Hepatocyte (in vitro differentiated cells): ENCODE data around the gene AJUBA. TPM values are rescaled to one million over a fixed set of nuclear protein-coding genes. Genes with fewer than 3 reads are reported as not detected.

Experiments used
- DNase-seq: peaks from one replicate; pipeline ENCODE4 v3.0.0-alpha.2; 2016; ENCODE audit warnings: low spot score
- H2AFZ ChIP-seq: fragments of 200-600 bp; sonication (generic); 2 replicates; pipeline ENCODE4 v1.6.0; 2016; ENCODE audit warnings: antibody characterized with exemption, mild to moderate bottlenecking
- H3K27ac ChIP-seq: fragments of 200-600 bp; sonication (generic); 2 replicates; pipeline ENCODE4 v1.5.1; 2016; ENCODE audit warnings: mild to moderate bottlenecking
- H3K27me3 ChIP-seq: fragments of 200-600 bp; sonication (generic); 2 replicates; pipeline ENCODE4 v1.6.1; 2016
- H3K36me3 ChIP-seq: fragments of 200-600 bp; sonication (generic); replicated peaks from 2 replicates; pipeline ENCODE4 v1.5.1; 2016; ENCODE audit warnings: low read depth; ENCODE audit not compliant: insufficient read depth
- H3K4me1 ChIP-seq: fragments of 200-600 bp; sonication (generic); 2 replicates; pipeline ENCODE4 v1.5.1; 2016; ENCODE audit warnings: mild to moderate bottlenecking, moderate library complexity; ENCODE audit not compliant: insufficient read depth
- H3K4me2 ChIP-seq: fragments of 200-600 bp; sonication (generic); 2 replicates; pipeline ENCODE4 v1.6.0; 2016
- H3K4me3 ChIP-seq: fragments of 200-600 bp; sonication (generic); 2 replicates; pipeline ENCODE4 v1.5.1; 2016; ENCODE audit warnings: mild to moderate bottlenecking
- H3K79me2 ChIP-seq: fragments of 200-600 bp; sonication (generic); 2 replicates; pipeline ENCODE4 v1.6.0; 2017; ENCODE audit warnings: mild to moderate bottlenecking
- H3K9me2 ChIP-seq: fragments of 200-600 bp; sonication (generic); replicated peaks from 2 replicates; pipeline ENCODE4 v1.6.0; 2017; ENCODE audit warnings: mild to moderate bottlenecking; ENCODE audit not compliant: insufficient read depth
- H3K9me3 ChIP-seq: fragments of 200-600 bp; sonication (generic); 2 replicates; pipeline ENCODE4 v1.5.1; 2016; ENCODE audit warnings: low read depth, mild to moderate bottlenecking
- H4K20me1 ChIP-seq: fragments of 200-600 bp; sonication (generic); 2 replicates; pipeline ENCODE4 v1.6.0; 2016; ENCODE audit warnings: mild to moderate bottlenecking; ENCODE audit not compliant: insufficient read depth, poor library complexity, severe bottlenecking
- EZH2 ChIP-seq: fragments of 200-600 bp; sonication (generic); IDR thresholded peaks from 2 replicates; pipeline ENCODE4 v1.6.1; 2016; ENCODE audit warnings: antibody characterized with exemption, mild to moderate bottlenecking, borderline replicate concordance
- EZH2phosphoT487 ChIP-seq: fragments of 200-600 bp; sonication (generic); IDR thresholded peaks from one replicate; pipeline ENCODE4 v1.6.1; 2018; ENCODE audit warnings: antibody characterized with exemption, mild to moderate bottlenecking, low read depth, moderate library complexity; ENCODE audit not compliant: unreplicated experiment, severe bottlenecking
- WGBS: methylation state at CpG from one replicate; pipeline ENCODE4 v1.1.6; 2016; ENCODE audit warnings: low lambda C conversion rate; ENCODE audit errors: missing lambda C conversion rate; 5-methylcytosine and 5-hydroxymethylcytosine counted together
- polyA plus RNA-seq: library from polyadenylated mRNA; unstranded; fragments of >200 nt; fragmentation: Nextera tagmentation; extraction: Ambion mirVana; gene quantifications from 2 replicates; pipeline ENCODE4 v1.2.1, GENCODE V29; 2016
- total RNA-seq: library from RNA; depleted of rRNA; stranded (reverse); fragments of >200 nt; gene quantifications from 2 replicates; pipeline ENCODE4 v1.2.3, GENCODE V29; 2014
- TF ChIP-seq, protein P1 (sequence below): fragments of 200-600 bp; sonication (generic); IDR thresholded peaks from 2 replicates; pipeline ENCODE4 v1.5.1; 2016; ENCODE audit warnings: antibody characterized with exemption, mild to moderate bottlenecking; ENCODE audit not compliant: poor library complexity

Gene AJUBA
- total and polyA plus RNA-seq, 2 experiments from 2014 or later: 43.2 to 80.8 TPM

DNA sequence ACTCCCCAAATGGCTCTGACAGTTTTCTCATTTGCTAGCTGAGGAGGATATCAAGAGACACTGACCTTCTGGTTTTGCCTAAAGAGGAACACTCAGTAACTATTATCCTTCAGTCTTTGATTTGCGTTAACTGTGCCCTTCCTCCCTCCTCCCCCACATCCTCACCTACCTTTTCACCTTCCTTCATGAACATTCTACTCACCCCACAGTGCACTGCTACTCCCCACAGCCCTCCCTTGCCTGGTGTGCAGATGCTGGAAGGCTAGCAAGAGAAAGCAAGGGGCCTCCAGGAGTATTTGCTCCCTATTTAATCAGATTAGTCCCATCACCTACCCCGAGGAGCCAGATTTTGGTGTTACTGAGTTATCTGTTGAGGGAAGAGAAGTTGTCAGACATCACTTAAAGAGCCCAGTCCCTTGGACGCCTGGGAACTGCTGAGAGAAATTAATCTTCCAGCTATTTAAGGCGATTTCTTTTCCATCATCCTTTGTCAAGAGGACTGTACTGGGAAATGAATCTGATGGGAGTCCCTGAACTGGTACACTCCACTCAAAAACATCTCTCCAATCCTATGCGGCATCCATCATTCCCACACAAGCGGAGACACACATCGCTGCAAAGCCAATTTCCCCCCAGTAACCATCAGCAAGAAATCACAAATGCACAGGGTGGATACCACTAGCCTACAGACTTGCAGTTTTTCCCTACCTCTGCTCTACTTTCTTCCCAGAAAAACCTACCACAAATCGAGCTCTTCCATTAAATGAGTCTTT lies 40.9 kb upstream of the AJUBA start:
- Histone ChIP-seq H3K4me2 (no peak overlapping the region), H2AFZ (no peak overlapping the region)
- 86% methylated on average over 8 of the region's 8 CpGs for WGBS

GRCh38 chr14:23021889-23022442 lies 39.6 kb upstream of the AJUBA start:
- Histone ChIP-seq H3K4me1 (peaks cover 13% of the 10 kb centered on the region), H3K4me2 (no peak overlapping the region), H3K9me3 (no peaks in the 10 kb centered on the region), H2AFZ (no peak overlapping the region), H3K36me3 (peaks cover 3% of the 10 kb centered on the region), H3K27ac (no peak overlapping the region), H3K9me2 (no peaks in the 10 kb centered on the region), H3K79me2 (no peaks in the 10 kb centered on the region), H3K4me3 (no peak overlapping the region), H4K20me1 (no peaks in the 10 kb centered on the region), H3K27me3 (no peaks in the 10 kb centered on the region)
- TF ChIP-seq EZH2phosphoT487 (no peak), EZH2 (no peak)
- TF ChIP-seq, protein P1, sequence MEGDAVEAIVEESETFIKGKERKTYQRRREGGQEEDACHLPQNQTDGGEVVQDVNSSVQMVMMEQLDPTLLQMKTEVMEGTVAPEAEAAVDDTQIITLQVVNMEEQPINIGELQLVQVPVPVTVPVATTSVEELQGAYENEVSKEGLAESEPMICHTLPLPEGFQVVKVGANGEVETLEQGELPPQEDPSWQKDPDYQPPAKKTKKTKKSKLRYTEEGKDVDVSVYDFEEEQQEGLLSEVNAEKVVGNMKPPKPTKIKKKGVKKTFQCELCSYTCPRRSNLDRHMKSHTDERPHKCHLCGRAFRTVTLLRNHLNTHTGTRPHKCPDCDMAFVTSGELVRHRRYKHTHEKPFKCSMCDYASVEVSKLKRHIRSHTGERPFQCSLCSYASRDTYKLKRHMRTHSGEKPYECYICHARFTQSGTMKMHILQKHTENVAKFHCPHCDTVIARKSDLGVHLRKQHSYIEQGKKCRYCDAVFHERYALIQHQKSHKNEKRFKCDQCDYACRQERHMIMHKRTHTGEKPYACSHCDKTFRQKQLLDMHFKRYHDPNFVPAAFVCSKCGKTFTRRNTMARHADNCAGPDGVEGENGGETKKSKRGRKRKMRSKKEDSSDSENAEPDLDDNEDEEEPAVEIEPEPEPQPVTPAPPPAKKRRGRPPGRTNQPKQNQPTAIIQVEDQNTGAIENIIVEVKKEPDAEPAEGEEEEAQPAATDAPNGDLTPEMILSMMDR: no peak
- WGBS: 60% methylated on average over 7 of the region's 7 CpGs
- no peak for DNase-seq

More for the DNA sequence above, 40.9 kb upstream of the AJUBA start:
- Histone ChIP-seq H3K79me2 (no peaks in the 10 kb centered on the region), H3K9me3 (no peaks in the 10 kb centered on the region), H3K9me2 (no peaks in the 10 kb centered on the region), H3K4me3 (no peak overlapping the region), H3K4me1 (peaks cover 13% of the 10 kb centered on the region), H3K27me3 (no peaks in the 10 kb centered on the region), H3K27ac (no peak overlapping the region), H4K20me1 (no peaks in the 10 kb centered on the region), H3K36me3 (peaks cover 3% of the 10 kb centered on the region)
- DNase-seq: no peak
- no peak for TF ChIP-seq EZH2
- TF ChIP-seq EZH2phosphoT487: no peak
- TF ChIP-seq, protein P1: no peak

DNA sequence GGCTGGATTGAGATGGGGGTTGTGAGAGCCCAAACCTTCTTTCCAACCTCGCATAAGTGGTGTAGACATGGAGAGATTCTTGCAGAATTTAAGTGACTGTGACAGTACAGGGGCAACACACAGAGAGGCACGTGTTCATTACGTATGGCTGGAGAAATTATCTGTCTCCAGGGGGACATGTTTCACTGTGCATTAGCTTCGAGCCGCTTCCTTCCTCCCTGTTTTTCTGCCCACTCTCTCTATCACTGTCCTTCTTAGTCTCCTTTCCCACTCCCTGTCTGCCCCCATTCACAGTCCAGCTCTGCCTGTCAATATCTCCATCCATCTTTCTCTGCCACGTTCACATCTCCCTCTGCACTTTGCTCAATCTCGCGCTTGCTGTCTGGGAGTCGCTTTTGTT lies 39.1 kb upstream of the AJUBA start:
- TF ChIP-seq, protein P1: no peak
- TF ChIP-seq EZH2phosphoT487 (no peak), EZH2 (no peak)
- DNase-seq: no peak
- no peaks in the 10 kb centered on the region for H3K27me3 ChIP-seq

More for the DNA sequence above, 39.1 kb upstream of the AJUBA start:
- no peak overlapping the region for H3K4me2 ChIP-seq
- no peaks in the 10 kb centered on the region for H3K9me3 ChIP-seq
- no peaks in the 10 kb centered on the region for H4K20me1 ChIP-seq
- H3K9me2 ChIP-seq: no peaks in the 10 kb centered on the region
- H2AFZ ChIP-seq: no peak overlapping the region
- H3K4me3 ChIP-seq: no peak overlapping the region
- H3K27ac ChIP-seq: no peak overlapping the region
- no peaks in the 10 kb centered on the region for H3K79me2 ChIP-seq
- peaks cover 13% of the 10 kb centered on the region for H3K4me1 ChIP-seq
- WGBS: 74% methylated on average over 9 of the region's 9 CpGs
- H3K36me3 ChIP-seq: peaks cover 3% of the 10 kb centered on the region
